RPMI7951 (cell line): Measurements from ENCODE around the gene NGLY1. TPM values are rescaled to one million over a fixed set of nuclear protein-coding genes. Genes with fewer than 3 reads are reported as not detected.

Experiments used
- DNase-seq: peaks from one replicate; pipeline ENCODE4 v3.0.0-alpha.2; 2012; ENCODE audit warnings: low read depth
- total RNA-seq: library from RNA; depleted of rRNA; stranded (reverse); fragments of >200 nt; shearing (Covaris generic); gene quantifications from 2 replicates; pipeline ENCODE4 v1.2.3, GENCODE V29; 2014

The NGLY1 gene
- total RNA-seq, 1 experiment from 2014 or later, result 52.5 TPM

- DNase-seq, result no peak
Observed at GRCh38 chr3:25708036-25708435, 75.2 kb downstream of the NGLY1 start.

GRCh38 chr3:25707268-25707926 is 75.8 kb downstream of the NGLY1 start:
- DNase-seq, result no peak

- DNase-seq, result no peak
Observed at GRCh38 chr3:25706213-25706612, 77.0 kb downstream of the NGLY1 start.

GRCh38 chr3:25697553-25697952 is 85.7 kb downstream of the NGLY1 start:
- DNase-seq, result no peak

GRCh38 chr3:25695731-25696420 is 87.4 kb downstream of the NGLY1 start:
- no peak for DNase-seq

GRCh38 chr3:25693238-25693637 is 90.0 kb downstream of the NGLY1 start:
- DNase-seq, result no peak

GRCh38 chr3:25692341-25692740 is 90.9 kb downstream of the NGLY1 start:
- no peak for DNase-seq

- no peak for DNase-seq
Observed at GRCh38 chr3:25690768-25691533, 92.3 kb downstream of the NGLY1 start.

GRCh38 chr3:25689226-25689625 is 94.0 kb downstream of the NGLY1 start:
- DNase-seq, result peak; percentile 66

GRCh38 chr3:25687742-25688141 is 95.5 kb downstream of the NGLY1 start:
- DNase-seq, result no peak

- DNase-seq, result no peak
Observed at GRCh38 chr3:25686766-25687165, 96.5 kb downstream of the NGLY1 start.

GRCh38 chr3:25683882-25684281 is 99.4 kb downstream of the NGLY1 start:
- DNase-seq, result no peak

- no peak for DNase-seq
Observed at GRCh38 chr3:25683410-25683809, 99.8 kb downstream of the NGLY1 start.

- no peak for DNase-seq
Observed at GRCh38 chr3:25679642-25680302, 103.5 kb downstream of the NGLY1 start.

GRCh38 chr3:25679166-25679565 is 104.1 kb downstream of the NGLY1 start:
- DNase-seq, result no peak

GRCh38 chr3:25678581-25678980 is 104.7 kb downstream of the NGLY1 start:
- DNase-seq, result no peak

- DNase-seq, result no peak
Observed at GRCh38 chr3:25677121-25677520, 106.1 kb downstream of the NGLY1 start.

- DNase-seq, result no peak
Observed at GRCh38 chr3:25674670-25675069, 108.6 kb downstream of the NGLY1 start.

GRCh38 chr3:25673738-25674298 is 109.4 kb downstream of the NGLY1 start:
- DNase-seq, result no peak
